ENCODE data around the gene BTN1A1.
"Not testable (repeated sequence)": the region's sequence is repeated elsewhere in the genome, so short reads cannot be mapped to it uniquely, and the experiment has no call there.

The BTN1A1 gene

DNA sequence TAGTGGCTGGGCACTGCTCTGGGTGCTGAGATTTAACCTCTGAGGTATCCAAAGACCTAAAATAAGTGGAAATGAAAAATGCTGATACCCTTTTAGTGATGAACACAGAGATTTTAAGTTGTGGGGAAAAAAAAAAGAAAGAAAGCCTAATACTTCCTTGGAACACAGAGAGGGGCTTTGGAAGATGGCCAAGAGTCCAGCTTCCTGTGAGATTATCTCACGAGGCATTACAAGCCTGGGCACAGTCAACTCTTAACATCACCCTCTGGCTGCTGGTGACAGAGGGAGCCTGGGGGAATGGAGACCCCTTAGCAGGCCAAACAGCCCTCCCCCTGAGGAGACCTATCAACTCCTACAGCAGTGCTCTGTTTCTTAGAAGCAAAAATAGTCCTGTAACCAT is 22.7 kb upstream of the BTN1A1 start:
- no peak for DNase-seq

- DNase-seq: no peak
Observed at GRCh38 chr6:26478100-26478984, 21.8 kb upstream of the BTN1A1 start.

DNA sequence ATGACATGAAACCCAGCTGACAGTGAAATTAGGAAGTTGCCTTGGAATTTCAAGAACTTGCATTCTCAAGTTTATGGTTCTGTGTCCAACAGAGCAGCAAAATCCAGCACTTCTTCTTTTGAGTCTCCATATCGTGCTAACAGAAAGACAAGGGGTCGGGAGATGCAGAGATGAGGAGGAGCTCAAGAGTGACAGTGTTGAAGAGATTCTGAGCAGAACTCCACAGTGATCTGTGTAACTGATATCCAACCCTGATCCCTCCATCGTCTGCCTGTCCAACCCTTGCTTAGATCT is 21.2 kb upstream of the BTN1A1 start:
- DNase-seq: no peak

DNA sequence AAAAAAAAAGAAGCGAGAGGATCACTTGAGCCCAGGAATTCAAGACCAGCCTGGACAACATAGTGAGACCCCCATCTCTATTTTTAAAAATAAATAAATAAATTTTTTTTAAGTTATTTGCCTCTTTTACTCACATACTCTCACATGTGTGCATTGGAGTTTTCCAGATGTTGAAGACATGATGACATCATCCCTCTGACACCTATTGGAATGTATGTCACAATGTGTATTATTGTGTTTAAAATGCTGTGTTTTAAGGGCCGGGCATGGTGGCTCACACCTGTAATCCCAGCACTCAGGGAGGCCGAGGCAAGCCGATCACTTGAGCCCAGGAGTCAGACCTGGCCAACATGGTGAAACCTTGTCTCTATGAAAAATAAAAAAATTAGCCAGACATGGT is 17.8 kb upstream of the BTN1A1 start:
- no peak for DNase-seq

GRCh38 chr6:26483727-26484126 is 16.4 kb upstream of the BTN1A1 start:
- DNase-seq: no peak

DNA sequence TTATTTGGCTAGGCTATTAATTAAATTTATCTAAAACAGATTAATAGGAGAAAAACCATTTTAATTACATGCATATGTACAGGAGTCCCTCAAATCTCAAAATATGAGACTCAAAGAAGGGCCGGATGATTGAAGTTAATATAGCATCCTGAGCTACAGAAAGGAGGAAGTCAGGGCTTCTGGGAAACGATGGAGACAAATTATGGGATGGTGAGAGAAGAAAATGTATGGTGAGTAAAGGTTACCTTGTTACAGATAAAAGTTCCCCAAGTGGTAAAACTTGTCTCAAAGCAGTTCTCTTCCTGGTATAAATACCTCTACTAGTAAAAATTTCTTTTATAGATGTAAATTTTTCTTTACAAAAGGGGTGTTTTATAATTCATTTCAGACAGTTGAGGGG is 15.9 kb upstream of the BTN1A1 start:
- DNase-seq: no peak

DNA sequence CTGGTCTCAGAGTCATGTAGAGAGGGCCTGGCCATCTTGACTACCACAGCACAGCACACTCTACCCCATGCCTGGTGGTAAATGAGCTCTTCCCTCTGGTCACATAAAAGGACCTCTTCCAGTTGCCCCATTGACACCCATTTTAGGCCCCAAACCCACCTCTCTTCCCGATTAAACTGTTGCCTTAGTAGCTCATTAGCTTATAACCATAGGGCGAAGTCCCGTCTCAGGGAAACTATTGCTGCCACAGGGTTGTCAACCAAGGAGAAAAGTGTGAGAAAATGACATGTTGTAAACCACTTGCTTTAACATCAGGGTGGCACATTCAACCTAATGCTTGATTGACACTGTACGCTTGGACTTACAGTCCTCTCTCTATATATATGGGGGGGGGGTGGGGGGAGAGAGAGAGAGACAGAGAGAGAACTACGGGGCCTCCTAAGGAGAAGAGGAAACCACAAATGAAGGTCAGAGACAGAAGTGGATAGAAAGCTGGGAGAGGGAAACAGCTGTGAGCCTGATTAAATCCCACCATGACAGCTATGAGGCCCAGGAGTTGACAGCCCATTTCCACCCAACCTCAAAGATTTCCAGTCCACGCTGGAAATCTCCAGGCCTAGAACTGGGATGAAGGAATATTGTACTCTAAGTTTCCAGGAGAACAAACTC is 14.9 kb upstream of the BTN1A1 start:
- DNase-seq: no peak

DNA sequence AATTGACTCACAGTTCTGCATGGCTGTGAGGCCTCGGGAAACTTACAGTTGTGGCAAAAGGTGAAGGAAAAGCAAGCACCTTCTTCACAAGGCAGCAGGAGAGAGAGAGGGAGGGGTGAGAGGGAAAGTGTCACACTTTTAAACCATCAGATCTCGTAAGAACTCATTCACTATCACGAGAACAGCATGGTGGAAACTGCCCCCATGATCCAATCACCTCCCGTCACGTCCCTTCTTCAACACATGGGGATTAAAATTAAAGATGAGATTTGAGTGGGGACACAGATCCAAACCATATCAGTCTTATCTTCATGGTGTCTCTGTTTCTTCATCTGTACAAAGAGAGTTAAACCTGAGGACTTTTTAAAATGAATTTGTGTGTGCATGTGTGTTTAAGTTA is 13.7 kb upstream of the BTN1A1 start:
- no peak for DNase-seq

DNA sequence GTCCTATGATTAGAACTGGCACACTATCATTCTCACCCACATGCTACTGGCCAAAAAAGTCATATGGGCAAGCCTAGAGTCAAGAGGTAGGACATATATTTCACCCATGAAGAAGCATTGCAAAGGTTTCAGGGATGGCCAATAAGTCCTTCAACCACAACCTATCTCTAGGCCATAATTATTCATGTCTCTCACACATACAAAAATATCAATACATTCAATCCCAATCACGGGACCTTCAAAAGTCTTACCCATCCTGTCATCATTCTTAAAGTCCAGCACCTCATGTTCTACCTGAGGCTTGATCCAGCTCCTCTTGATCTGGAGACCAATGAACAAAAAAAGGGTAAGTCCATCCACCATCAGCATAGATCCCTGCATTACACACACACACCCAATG is 12.6 kb upstream of the BTN1A1 start:
- DNase-seq: no peak

DNA sequence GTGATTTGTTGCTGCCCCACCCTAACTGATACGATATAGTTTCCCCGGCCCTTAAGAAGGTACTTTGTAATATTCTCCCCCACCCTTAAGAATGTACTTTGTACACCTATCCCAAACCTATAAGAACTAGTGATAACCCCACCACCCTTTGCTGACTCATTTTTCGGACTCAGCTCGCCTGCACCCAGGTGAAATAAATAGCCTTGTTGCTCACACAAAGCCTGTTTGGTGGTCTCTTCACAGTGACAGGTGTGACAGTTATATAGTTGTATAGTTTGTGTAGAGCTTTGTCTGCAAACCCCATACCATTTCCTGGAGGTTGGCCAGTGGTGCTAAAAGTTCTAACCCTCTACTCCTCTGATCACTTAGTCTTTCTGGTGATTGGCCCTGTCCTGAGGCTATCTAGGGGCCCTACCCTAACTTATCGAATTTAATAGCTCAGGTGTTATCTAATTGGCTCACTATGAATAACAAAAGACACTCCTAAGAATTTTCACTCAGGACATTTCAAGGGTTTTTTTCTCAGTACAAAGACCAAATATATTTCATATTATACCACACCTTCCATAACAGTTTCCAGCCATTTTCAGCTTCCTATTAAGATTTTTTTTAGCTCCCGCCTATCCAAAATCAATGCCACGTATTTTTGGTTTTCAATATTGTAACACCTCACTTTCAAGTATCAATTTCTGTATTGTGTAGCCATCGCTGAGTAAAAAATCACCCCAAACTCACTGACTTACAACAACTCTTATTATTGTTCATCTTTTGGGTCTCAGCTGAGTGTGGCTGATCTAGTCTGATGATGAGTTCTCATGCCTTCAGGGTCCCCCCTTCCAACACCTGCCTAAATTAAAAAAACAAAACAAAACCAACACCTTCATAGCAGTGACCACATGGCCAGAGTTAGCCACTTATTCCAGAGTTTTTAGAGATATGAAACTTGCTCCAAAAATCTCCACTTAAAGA is 9.8 kb upstream of the BTN1A1 start:
- DNase-seq: no peak

- DNase-seq: no peak
Observed at GRCh38 chr6:26491604-26492003, 8.5 kb upstream of the BTN1A1 start.

GRCh38 chr6:26493258-26493657 is 6.8 kb upstream of the BTN1A1 start:
- DNase-seq: no peak

DNA sequence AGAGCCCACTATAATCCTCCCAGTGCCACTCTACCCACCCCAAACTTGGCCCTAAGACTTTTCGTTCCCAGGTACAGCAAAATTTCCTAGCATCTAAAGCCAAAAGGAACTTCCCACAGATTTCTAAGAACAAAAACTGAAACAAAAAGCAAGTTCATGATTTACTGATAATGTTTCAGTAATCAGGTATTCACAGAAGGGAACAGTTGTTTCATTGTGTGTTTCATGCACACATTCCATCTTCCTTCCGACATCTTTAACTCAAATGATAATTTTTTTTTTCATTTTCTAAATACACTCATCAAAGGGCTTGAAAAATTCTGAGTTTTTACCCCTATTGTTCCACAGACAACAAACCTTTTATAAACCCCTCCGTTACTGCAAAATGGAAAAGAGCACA is 6.0 kb upstream of the BTN1A1 start:
- DNase-seq: no peak

- no peak for DNase-seq
Observed at GRCh38 chr6:26495281-26495680, 4.8 kb upstream of the BTN1A1 start.

- DNase-seq: no peak
Observed at GRCh38 chr6:26497610-26498009, 2.5 kb upstream of the BTN1A1 start.

DNA sequence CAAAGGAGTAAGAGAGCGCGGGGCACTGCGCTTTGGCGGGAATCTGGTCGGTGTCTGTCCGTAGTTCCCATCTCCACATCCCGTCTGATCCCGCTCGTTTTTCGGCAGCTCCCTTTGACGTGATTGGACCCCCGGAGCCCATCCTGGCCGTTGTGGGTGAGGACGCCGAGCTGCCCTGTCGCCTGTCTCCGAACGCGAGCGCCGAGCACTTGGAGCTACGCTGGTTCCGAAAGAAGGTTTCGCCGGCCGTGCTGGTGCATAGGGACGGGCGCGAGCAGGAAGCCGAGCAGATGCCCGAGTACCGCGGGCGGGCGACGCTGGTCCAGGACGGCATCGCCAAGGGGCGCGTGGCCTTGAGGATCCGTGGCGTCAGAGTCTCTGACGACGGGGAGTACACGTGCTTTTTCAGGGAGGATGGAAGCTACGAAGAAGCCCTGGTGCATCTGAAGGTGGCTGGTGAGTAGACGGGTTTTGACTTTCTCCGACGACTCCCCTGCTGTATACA is 1.4 kb downstream of the BTN1A1 start:
- DNase-seq: peak; percentile 66

- no peak for DNase-seq
Observed at GRCh38 chr6:26502165-26502564, 2.1 kb downstream of the BTN1A1 start.

GRCh38 chr6:26502626-26503025 is 2.5 kb downstream of the BTN1A1 start:
- DNase-seq: no peak

- DNase-seq: no peak
Observed at GRCh38 chr6:26507658-26508057, 7.6 kb downstream of the BTN1A1 start.

DNA sequence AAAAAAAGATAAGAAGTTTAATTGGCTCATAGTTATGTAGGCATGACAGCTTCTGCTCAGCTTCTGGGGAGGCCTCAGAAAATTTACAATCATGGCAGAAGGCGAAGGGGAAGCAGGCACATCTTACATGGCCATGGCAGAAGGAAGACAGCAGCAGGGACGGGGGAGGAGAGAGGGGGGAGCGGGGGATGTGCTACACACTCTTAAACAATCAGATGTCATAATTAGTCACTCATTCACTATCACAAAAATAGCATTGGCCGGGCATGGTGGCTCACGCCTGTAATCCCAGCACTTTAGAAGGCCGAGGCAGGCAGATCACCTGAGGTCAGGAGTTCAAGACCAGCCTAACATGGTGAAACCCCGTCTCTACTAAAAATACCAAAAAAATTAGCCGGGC is 10.9 kb downstream of the BTN1A1 start:
- not testable (repeated sequence) for DNase-seq

GRCh38 chr6:26514984-26515383 is 14.9 kb downstream of the BTN1A1 start:
- no peak for DNase-seq

GRCh38 chr6:26516481-26517427 is 16.7 kb downstream of the BTN1A1 start:
- no peak for DNase-seq

All from activated CD8-positive, alpha-beta memory T cell treated with anti-CD3 and anti-CD28 coated beads, Interleukin-2, amount 50 U/mL, for 48 hours (primary cell).